Large intestine (tissue), 3 donors: Measurements from ENCODE around the gene GAGE10. TPM values are rescaled to one million over a fixed set of nuclear protein-coding genes. Genes with fewer than 3 reads are reported as not detected.
"Not testable (repeated sequence)": the region's sequence is repeated elsewhere in the genome, so short reads cannot be mapped to it uniquely, and the experiment has no call there.

ENCODE experiments used
- DNase-seq, 2 donors: peaks; one replicate each; pipeline versions ENCODE4 v3.0.0 to v3.0.0-alpha.2; 2013
- H3K27ac ChIP-seq: one replicate; pipeline ENCODE4 v1.5.1; 2013; ENCODE audit warnings: low read length
- H3K27me3 ChIP-seq: 2 replicates; pipeline ENCODE4 v1.6.1; 2013; ENCODE audit warnings: low read length; ENCODE audit not compliant: control insufficient read depth, insufficient read depth
- H3K36me3 ChIP-seq: 2 replicates; pipeline ENCODE4 v1.6.1; 2013; ENCODE audit warnings: low read length; ENCODE audit not compliant: control insufficient read depth, insufficient read depth
- H3K4me1 ChIP-seq: one replicate; pipeline ENCODE4 v1.6.1; 2013; ENCODE audit warnings: low read length; ENCODE audit not compliant: control insufficient read depth, insufficient read depth
- H3K4me3 ChIP-seq: one replicate; pipeline ENCODE4 v1.5.1; 2013; ENCODE audit warnings: low read length
- H3K9me3 ChIP-seq: one replicate; pipeline ENCODE4 v1.6.1; 2013; ENCODE audit warnings: mild to moderate bottlenecking, low read depth, low read length, moderate library complexity; ENCODE audit not compliant: control insufficient read depth
- WGBS: methylation state at CpG from one replicate; pipeline ENCODE4 v1.1.5; 2013; ENCODE audit warnings: low lambda C conversion rate; ENCODE audit not compliant: insufficient coverage; 5-methylcytosine and 5-hydroxymethylcytosine counted together
- polyA plus RNA-seq: library from polyadenylated mRNA; unstranded; fragments of 120-200 nt; gene quantifications from one replicate; pipeline ENCODE4 v1.2.1, GENCODE V29; 2013

GAGE10 gene
- polyA plus RNA-seq, 1 donor = not detected

GRCh38 chrX:49292400-49293362 lies 10.8 kb upstream of the GAGE10 start:
- DNase-seq = no peak
- H3K4me3 ChIP-seq = no peak overlapping the region
- H3K27me3 ChIP-seq = no peaks in the 10 kb centered on the region
- no CpG with 5 or more reads among the region's 17 CpGs for WGBS
- H3K27ac ChIP-seq = no peak overlapping the region
- no peaks in the 10 kb centered on the region for H3K36me3 ChIP-seq
- H3K9me3 ChIP-seq = no peaks in the 10 kb centered on the region
- no peaks in the 10 kb centered on the region for H3K4me1 ChIP-seq

DNA sequence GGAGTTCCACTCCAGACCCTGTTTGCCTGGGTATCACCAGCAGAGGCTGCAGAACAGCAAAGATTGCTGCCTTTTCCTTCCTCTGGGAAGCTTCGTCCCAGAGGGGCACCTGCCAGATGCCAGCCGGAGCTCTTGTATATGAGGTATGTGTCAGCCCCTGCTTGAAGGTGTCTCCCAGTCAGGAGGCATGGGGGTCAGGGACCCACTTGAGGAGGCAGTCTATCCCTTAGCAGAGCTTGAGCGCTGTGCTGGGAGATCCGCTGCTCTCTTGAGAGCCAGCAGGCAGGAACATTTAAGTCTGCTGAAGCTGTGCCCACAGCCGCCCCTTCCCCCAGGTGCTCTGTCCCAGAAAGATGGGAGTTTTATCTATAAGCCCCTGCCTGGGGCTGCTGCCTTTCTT lies 4.2 kb upstream of the GAGE10 start:
- not testable (repeated sequence) for DNase-seq, H3K36me3 ChIP-seq, H3K27me3 ChIP-seq, H3K9me3 ChIP-seq, H3K4me1 ChIP-seq, H3K27ac ChIP-seq, H3K4me3 ChIP-seq
- no CpG with 5 or more reads among the region's 5 CpGs for WGBS

- DNase-seq = no peak
- no CpG with 5 or more reads among the region's 1 CpG for WGBS
- H3K27me3 ChIP-seq = no peaks in the 10 kb centered on the region
Observed at GRCh38 chrX:49300703-49301102, 2.7 kb upstream of the GAGE10 start.

GRCh38 chrX:49307775-49308174 lies 4.3 kb downstream of the GAGE10 start:
- H3K9me3 ChIP-seq, H3K27me3 ChIP-seq, H3K36me3 ChIP-seq, DNase-seq, H3K4me1 ChIP-seq, H3K27ac ChIP-seq, H3K4me3 ChIP-seq: not testable (repeated sequence)
- WGBS = no CpG with 5 or more reads among the region's 2 CpGs

More at GRCh38 chrX:49300703-49301102, 2.7 kb upstream of the GAGE10 start:
- Histone ChIP-seq H3K9me3 (no peaks in the 10 kb centered on the region), H3K27ac (no peak overlapping the region), H3K4me1 (no peaks in the 10 kb centered on the region), H3K36me3 (no peaks in the 10 kb centered on the region), H3K4me3 (no peak overlapping the region)

DNA sequence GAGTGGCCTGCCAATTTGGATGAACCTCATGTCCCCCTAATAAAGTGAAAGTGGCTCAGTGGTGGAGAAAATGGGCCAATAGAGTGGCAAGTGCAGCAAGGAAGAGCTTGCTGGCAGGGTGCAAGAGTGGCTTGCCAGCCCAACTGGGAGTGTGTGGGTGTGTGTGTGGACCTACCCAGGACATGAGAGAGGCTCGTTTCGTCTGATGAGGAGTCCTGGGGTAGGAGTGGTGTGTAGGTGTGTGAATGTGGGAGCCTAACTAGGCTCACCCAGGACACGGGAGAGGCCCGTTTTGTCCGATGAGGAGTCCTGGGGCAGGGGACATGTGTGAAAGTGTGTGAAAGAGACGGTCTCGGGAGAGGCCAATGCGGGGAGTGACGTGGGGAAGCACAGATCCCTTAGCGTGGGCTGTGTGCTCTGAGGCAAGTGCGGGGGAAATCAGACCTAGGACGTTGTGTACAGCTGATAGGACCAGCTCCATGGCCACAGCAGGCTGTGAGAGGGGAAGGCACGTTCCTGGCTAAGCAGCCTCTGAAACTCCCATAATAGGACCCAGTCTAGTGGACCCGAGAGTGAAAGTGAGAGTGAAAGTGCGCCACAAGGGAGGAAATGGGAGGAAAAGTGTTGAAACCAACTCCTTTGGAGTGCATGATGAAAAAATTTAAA lies 5.3 kb downstream of the GAGE10 start:
- Histone ChIP-seq H3K9me3 (no peaks in the 10 kb centered on the region), H3K4me1 (peaks cover 8% of the 10 kb centered on the region), H3K27ac (no peak overlapping the region), H3K36me3 (no peaks in the 10 kb centered on the region), H3K27me3 (no peaks in the 10 kb centered on the region), H3K4me3 (no peak overlapping the region)
- DNase-seq = peak; percentile 17 to 18
- WGBS = 80% methylated on average over 2 of the region's 15 CpGs

DNA sequence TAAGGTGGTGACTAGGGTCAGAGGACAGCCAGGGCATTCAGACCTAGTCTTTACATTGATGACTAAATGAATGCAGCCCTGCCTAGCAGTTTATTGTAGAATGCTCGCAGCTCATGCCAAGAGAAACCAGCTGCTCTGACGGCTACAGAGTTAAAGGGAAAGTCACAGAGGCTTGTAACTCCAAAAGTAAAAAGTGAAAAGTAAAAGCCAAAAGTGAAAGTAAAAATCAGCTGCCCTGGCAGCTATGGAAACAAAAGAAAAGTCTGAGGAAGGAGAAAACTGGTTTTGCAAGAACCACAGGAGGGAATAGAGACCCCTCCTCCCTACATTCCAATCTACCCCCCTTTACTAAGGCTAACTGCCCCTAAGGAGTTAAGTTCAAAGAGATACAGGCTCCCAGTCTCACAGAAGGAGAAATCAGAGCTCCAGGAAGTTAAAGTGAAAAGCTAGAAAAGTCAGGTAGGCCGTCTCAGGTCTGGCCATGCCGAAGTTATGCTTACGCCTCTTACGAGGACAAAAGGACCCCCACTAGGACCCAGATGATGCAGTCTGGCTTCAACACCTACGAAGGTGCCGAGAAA lies 6.0 kb downstream of the GAGE10 start:
- no peak overlapping the region for H3K4me3 ChIP-seq
- H3K36me3 ChIP-seq = no peaks in the 10 kb centered on the region
- DNase-seq = peak; percentile 4 to 52
- H3K27ac ChIP-seq = no peak overlapping the region
- H3K4me1 ChIP-seq = peaks cover 8% of the 10 kb centered on the region
- no peaks in the 10 kb centered on the region for H3K9me3 ChIP-seq
- no peaks in the 10 kb centered on the region for H3K27me3 ChIP-seq
- no CpG with 5 or more reads among the region's 8 CpGs for WGBS

DNA sequence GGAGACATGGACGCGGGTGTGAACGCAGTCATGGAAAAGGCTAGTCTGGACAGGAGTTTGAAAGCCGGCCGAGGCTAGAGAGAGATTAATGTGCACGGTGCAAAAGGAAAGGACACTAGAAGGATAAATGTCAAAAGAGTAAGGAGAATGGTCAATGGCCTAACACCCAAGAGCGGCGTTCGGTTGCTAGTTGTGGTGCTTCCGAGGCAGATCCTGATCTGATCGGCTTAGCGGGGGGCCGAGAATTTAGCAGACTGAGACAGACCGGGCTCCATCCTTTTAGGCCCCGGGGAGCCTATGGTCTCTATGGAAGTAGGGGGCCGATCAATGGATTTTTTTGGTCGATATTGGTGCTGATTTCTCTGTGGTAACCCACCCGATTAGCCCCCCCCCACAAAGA lies 6.9 kb downstream of the GAGE10 start:
- Histone ChIP-seq H3K9me3 (no peaks in the 10 kb centered on the region), H3K4me1 (peaks cover 8% of the 10 kb centered on the region), H3K4me3 (no peak overlapping the region), H3K36me3 (no peaks in the 10 kb centered on the region), H3K27me3 (no peaks in the 10 kb centered on the region), H3K27ac (no peak overlapping the region)
- DNase-seq = no peak
- WGBS = no CpG with 5 or more reads among the region's 18 CpGs

GRCh38 chrX:49312176-49312575 lies 8.7 kb downstream of the GAGE10 start:
- no peak overlapping the region for H3K27ac ChIP-seq
- WGBS = no CpG with 5 or more reads among the region's 2 CpGs
- no peak overlapping the region for H3K4me3 ChIP-seq
- peaks cover 8% of the 10 kb centered on the region for H3K4me1 ChIP-seq
- no peak for DNase-seq
- no peaks in the 10 kb centered on the region for H3K36me3 ChIP-seq
- no peaks in the 10 kb centered on the region for H3K27me3 ChIP-seq
- H3K9me3 ChIP-seq = no peaks in the 10 kb centered on the region

GRCh38 chrX:49316085-49316484 lies 12.6 kb downstream of the GAGE10 start:
- Histone ChIP-seq H3K4me1 (no peaks in the 10 kb centered on the region), H3K27me3 (no peaks in the 10 kb centered on the region), H3K36me3 (no peaks in the 10 kb centered on the region), H3K4me3 (no peak overlapping the region), H3K27ac (no peak overlapping the region), H3K9me3 (no peaks in the 10 kb centered on the region)
- no CpG with 5 or more reads among the region's 4 CpGs for WGBS
- DNase-seq = no peak

DNA sequence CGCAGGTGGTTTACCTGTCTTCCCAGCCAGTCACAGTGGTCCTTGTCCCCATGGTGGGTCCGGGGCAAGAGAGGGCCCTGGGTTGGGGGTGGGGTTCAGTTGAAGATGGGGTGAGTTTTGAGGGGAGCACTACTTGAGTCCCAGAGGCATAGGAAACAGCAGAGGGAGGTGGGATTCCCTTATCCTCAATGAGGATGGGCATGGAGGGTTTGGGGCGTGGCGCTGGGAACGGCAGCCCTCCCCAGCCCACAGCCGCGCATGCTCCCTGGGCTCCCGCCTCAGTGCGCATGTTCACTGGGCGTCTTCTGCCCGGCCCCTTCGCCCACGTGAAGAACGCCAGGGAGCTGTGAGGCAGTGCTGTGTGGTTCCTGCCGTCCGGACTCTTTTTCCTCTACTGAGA lies 18.3 kb downstream of the GAGE10 start, which contains the start of gene GAGE12J:
GAGE12J (plus strand) TSS at position 301 of the 400 bp plus-strand sequence. CDS start 1,157 bp downstream, outside the sequence.
- not testable (repeated sequence) for DNase-seq, H3K27me3 ChIP-seq, H3K27ac ChIP-seq, H3K4me1 ChIP-seq, H3K9me3 ChIP-seq, H3K36me3 ChIP-seq, H3K4me3 ChIP-seq
- no CpG with 5 or more reads among the region's 16 CpGs for WGBS
